ENCODE measurements around the gene FARP1.

DNA sequence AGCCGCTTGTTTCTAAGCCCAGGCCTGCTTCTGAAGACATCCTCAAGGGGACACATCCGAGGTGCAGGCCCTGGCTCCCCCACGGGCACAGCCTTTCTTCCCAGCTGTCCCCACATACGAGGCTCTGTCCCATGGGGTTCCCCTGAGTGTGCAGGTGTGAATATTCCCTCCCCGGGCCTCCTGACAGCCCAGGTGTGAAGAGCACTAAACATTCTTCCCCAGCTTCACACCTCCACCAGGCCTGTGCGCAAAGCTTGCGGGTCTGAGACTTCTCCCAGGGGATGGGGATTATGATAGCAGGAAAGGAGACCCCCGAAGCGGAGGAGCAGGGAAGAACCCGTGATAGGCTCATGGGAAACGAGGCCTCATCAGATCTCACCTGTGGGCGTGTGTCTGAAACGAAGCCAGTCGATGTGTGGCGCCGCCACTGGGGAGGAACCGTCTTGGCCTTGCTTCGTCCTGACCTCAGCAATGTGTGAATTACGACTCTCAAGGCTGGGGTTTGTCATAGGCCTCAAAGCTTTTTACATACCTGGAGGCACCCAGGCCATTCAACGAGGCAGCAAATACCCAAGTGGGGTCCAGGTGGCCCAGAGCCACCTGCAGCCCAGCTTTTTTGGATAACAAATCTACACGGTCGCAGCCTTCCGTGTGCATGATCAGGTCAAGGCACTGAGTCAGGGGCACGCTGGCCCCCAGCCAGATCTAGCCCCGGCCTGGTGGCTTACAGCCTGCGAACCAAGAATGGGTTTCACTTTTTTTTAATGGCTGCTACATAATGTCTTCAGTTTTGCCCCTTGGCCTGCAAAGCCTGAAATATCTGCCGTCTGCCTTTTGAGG is 299.7 kb downstream of the FARP1 start:
- TF ChIP-seq CTCF (IDR thresholded peaks at IDR 0.05) (no peak), POLR2A (IDR thresholded peaks at IDR 0.05; ENCODE audit: low read depth) (no peak), POLR2AphosphoS5 (IDR thresholded peaks at IDR 0.05) (no peak)

Measured in esophagus muscularis mucosa (tissue), 3 donors.